Measurements from ENCODE around the gene OLFML2B. TPM values are rescaled to one million over a fixed set of nuclear protein-coding genes. Genes with fewer than 3 reads are reported as not detected.
"Not testable (repeated sequence)": the region's sequence is repeated elsewhere in the genome, so short reads cannot be mapped to it uniquely, and the experiment has no call there.

Gene OLFML2B
- total RNA-seq, 1 experiment from 2014 or later, result not detected

DNA sequence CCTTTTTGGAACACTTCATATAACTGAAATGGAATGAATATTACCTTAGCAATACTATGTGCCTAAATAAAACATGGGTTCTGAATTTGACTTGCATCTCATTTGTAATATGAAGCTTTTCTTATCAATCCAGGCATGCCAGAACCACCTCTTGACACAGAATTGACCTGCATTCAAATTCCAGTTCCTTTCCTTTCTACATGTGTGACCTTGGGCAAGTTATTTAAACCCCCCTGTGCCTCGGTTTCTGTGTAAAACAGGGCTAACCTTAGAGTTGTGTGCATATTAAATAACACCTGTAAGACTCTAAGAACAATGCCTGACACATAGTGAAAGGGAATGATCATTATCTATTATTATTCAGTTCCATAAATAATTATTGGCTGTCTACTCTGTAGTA, 43.8 kb upstream of the OLFML2B start:
- H2AFZ ChIP-seq, result no peak overlapping the region
- BruUV-seq (replicated peaks), result no TSS peak
- H3K4me2 ChIP-seq, result no peak overlapping the region
- no peaks in the 10 kb centered on the region; the same call in 1 of the 2 replicates for H3F3A ChIP-seq (ENCODE audit: insufficient read depth, low read depth)
- no peaks in the 10 kb centered on the region for H3K9me3 ChIP-seq (ENCODE audit: insufficient read depth, low read depth)
- no peaks in the 10 kb centered on the region for H3K27me3 ChIP-seq (ENCODE audit: insufficient read depth, low read depth)
- no peak for DNase-seq
- TF ChIP-seq EZH2 (IDR thresholded peaks at IDR 0.05; ENCODE audit: low read depth) (no peak), CTCF (conservative IDR thresholded peaks at IDR 0.05) (no peak)
- H3K4me3 ChIP-seq, result no peak overlapping the region
- peaks cover 34% of the 10 kb centered on the region for H3K4me1 ChIP-seq (replicated peaks; ENCODE audit: insufficient read depth)
- CTCF ChIA-PET, result no interaction called here
- POLR2A ChIA-PET (ENCODE audit: unreplicated experiment), result no interaction called here
- H3K27ac ChIP-seq, result no peak overlapping the region
- H3K79me2 ChIP-seq (ENCODE audit: low read depth), result peaks cover 35% of the 10 kb centered on the region
- intact Hi-C loops (cut with micrococcal nuclease; ENCODE audit: unreplicated experiment), result no loop called here
- H3K9me2 ChIP-seq (ENCODE audit: insufficient read depth), result no peaks in the 10 kb centered on the region
- H3K36me3 ChIP-seq (ENCODE audit: low read depth), result 0 out of 2 replicates have a peak, but pooled peaks cover 4% of the 10 kb centered on the region
- H4K20me1 ChIP-seq (ENCODE audit: insufficient read depth), result peaks cover 14% of the 10 kb centered on the region; the same call in 1 of the 2 replicates

DNA sequence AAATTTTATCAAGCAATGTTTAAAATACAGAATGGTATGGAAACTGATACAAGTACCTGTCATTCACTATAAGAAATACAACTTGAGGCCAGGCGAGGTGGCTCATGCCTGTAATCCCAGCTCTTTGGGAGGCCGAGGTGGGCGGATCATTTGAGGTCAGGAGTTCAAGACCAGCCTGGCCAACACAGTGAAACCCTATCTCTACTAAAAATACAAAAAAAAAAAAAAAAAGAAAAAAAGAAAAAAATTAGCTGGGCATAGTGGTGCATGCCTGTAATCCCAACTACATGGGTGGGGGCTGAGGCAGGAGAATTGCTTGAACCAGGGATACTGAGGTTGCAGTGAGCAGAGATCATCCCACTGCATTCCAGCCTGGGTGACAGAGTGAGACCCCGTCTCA, 43.2 kb upstream of the OLFML2B start:
- H3K9me2 ChIP-seq (ENCODE audit: insufficient read depth); H3K4me2 ChIP-seq; POLR2A ChIA-PET (ENCODE audit: unreplicated experiment); H2AFZ ChIP-seq; H3F3A ChIP-seq (ENCODE audit: insufficient read depth, low read depth); H3K36me3 ChIP-seq (ENCODE audit: low read depth); CTCF ChIA-PET; H3K27ac ChIP-seq; H3K4me3 ChIP-seq; intact Hi-C loops (cut with micrococcal nuclease; ENCODE audit: unreplicated experiment); H4K20me1 ChIP-seq (ENCODE audit: insufficient read depth); H3K27me3 ChIP-seq (ENCODE audit: insufficient read depth, low read depth); DNase-seq; H3K9me3 ChIP-seq (ENCODE audit: insufficient read depth, low read depth); BruUV-seq (replicated peaks): not testable (repeated sequence)
- peaks cover 29% of the 10 kb centered on the region for H3K79me2 ChIP-seq (ENCODE audit: low read depth)
- peaks cover 27% of the 10 kb centered on the region; the same call in 1 of the 2 replicates for H3K4me1 ChIP-seq (replicated peaks; ENCODE audit: insufficient read depth)

GRCh38 chr1:162065016-162065415, 41.3 kb upstream of the OLFML2B start:
- TF ChIP-seq EZH2 (IDR thresholded peaks at IDR 0.05; ENCODE audit: low read depth) (no peak), CTCF (conservative IDR thresholded peaks at IDR 0.05) (no peak)
- no peaks in the 10 kb centered on the region; the same call in 1 of the 2 replicates for H3F3A ChIP-seq (ENCODE audit: insufficient read depth, low read depth)
- H3K9me3 ChIP-seq (ENCODE audit: insufficient read depth, low read depth), result no peaks in the 10 kb centered on the region
- peaks cover 18% of the 10 kb centered on the region; the same call in 1 of the 2 replicates for H3K4me1 ChIP-seq (replicated peaks; ENCODE audit: insufficient read depth)
- no peaks in the 10 kb centered on the region for H3K27me3 ChIP-seq (ENCODE audit: insufficient read depth, low read depth)
- DNase-seq, result no peak
- H3K9me2 ChIP-seq (ENCODE audit: insufficient read depth), result no peaks in the 10 kb centered on the region
- H2AFZ ChIP-seq, result no peak overlapping the region
- no TSS peak for BruUV-seq (replicated peaks)
- H3K79me2 ChIP-seq (ENCODE audit: low read depth), result peaks cover 11% of the 10 kb centered on the region
- no peak overlapping the region for H3K4me2 ChIP-seq
- no peak overlapping the region for H3K27ac ChIP-seq
- H4K20me1 ChIP-seq (ENCODE audit: insufficient read depth), result no peaks in the 10 kb centered on the region
- ChIA-PET CTCF (no interaction called here), POLR2A (ENCODE audit: unreplicated experiment) (no interaction called here)
- H3K36me3 ChIP-seq (ENCODE audit: low read depth), result no peaks in the 10 kb centered on the region
- H3K4me3 ChIP-seq, result no peak overlapping the region
- intact Hi-C loops (cut with micrococcal nuclease; ENCODE audit: unreplicated experiment), result no loop called here

- CTCF ChIA-PET, result no interaction called here
- TF ChIP-seq EZH2 (IDR thresholded peaks at IDR 0.05; ENCODE audit: low read depth) (no peak), CTCF (conservative IDR thresholded peaks at IDR 0.05) (no peak)
- H3K9me3 ChIP-seq (ENCODE audit: insufficient read depth, low read depth), result no peaks in the 10 kb centered on the region
- POLR2A ChIA-PET (ENCODE audit: unreplicated experiment), result interaction anchor here (0.5 kb wide), 1 partner anchor 682 kb away, joined by 15 read pairs; no protein-coding TSS in a partner anchor
- H3K4me1 ChIP-seq (replicated peaks; ENCODE audit: insufficient read depth), result peaks cover 5% of the 10 kb centered on the region; the same call in 1 of the 2 replicates
- no peak for DNase-seq
- no peaks in the 10 kb centered on the region for H3K36me3 ChIP-seq (ENCODE audit: low read depth)
- H3K4me3 ChIP-seq, result no peak overlapping the region
- H3F3A ChIP-seq (ENCODE audit: insufficient read depth, low read depth), result no peaks in the 10 kb centered on the region; the same call in 1 of the 2 replicates
- BruUV-seq (replicated peaks), result no TSS peak
- no peaks in the 10 kb centered on the region for H3K27me3 ChIP-seq (ENCODE audit: insufficient read depth, low read depth)
- intact Hi-C loops (cut with micrococcal nuclease; ENCODE audit: unreplicated experiment), result no loop called here
- H3K27ac ChIP-seq, result no peak overlapping the region
- H3K4me2 ChIP-seq, result no peak overlapping the region
- H3K79me2 ChIP-seq (ENCODE audit: low read depth), result no peaks in the 10 kb centered on the region
- no peak overlapping the region for H2AFZ ChIP-seq
- H4K20me1 ChIP-seq (ENCODE audit: insufficient read depth), result no peaks in the 10 kb centered on the region
- no peaks in the 10 kb centered on the region for H3K9me2 ChIP-seq (ENCODE audit: insufficient read depth)
These were observed 38.9 kb upstream of the OLFML2B start for GRCh38 chr1:162062542-162063015.

Data from PC-9 (cell line).